Endothelial cell of umbilical vein (primary cell): ENCODE results near the gene DISP2. TPM values are rescaled to one million over a fixed set of nuclear protein-coding genes. Genes with fewer than 3 reads are reported as not detected.

Experiments
- BruUV-seq: library from RNA; stranded (reverse); fragments of 400-500 nt; replicated peaks from 2 replicates; lab custom pipeline; 2021; lab: Mats Ljungman, UMichigan
- CTCF ChIA-PET: fragments of 300-600, 350-600 bp; sonication (Branson Sonifier 250); formaldehyde crosslinking; loops from one replicate; lab custom pipeline; 2021; ENCODE audit warnings: antibody characterized with exemption, inconsistent platforms; lab: Charles Lee
- POLR2A ChIA-PET: fragments of 300-600, 350-600 bp; sonication (Branson Sonifier 250); formaldehyde crosslinking; loops from one replicate; lab custom pipeline; 2021; ENCODE audit warnings: antibody characterized with exemption, inconsistent platforms; lab: Charles Lee
- DNase-seq: peaks from one replicate; pipeline ENCODE4 v3.0.0-alpha.2; 2011; ENCODE audit warnings: low read depth, low spot score
- FAIRE-seq: peaks from 2 replicates; lab custom pipeline; 2011; peaks lifted over from hg19 to GRCh38; lab: Jason Lieb, UNC
- H2AFZ ChIP-seq: 2 replicates; pipeline ENCODE4 v1.6.0; 2012; ENCODE audit warnings: low read depth, low read length, control low read depth, inconsistent platforms
- H3K27ac ChIP-seq: 2 replicates; pipeline ENCODE4 v1.5.1; 2011; ENCODE audit warnings: low read depth, mild to moderate bottlenecking, control low read depth, low read length, moderate library complexity; ENCODE audit not compliant: insufficient read depth
- H3K27me3 ChIP-seq, 2 experiments: 2 replicates each; pipeline versions ENCODE4 v1.6.0 to v1.6.1; 2011; ENCODE audit warnings: low read length in 2 of 2, mixed read lengths in 1 of 2; ENCODE audit not compliant: control insufficient read depth in 2 of 2, insufficient read depth in 2 of 2
- H3K36me3 ChIP-seq, 2 experiments: 2 replicates in 1 of 2; 3 replicates in 1 of 2; pipeline ENCODE4 v1.5.1; 2011; ENCODE audit warnings: low read length in 2 of 2, mild to moderate bottlenecking in 1 of 2, moderate library complexity in 1 of 2; ENCODE audit not compliant: control insufficient read depth in 2 of 2, insufficient read depth in 2 of 2; ENCODE audit errors: extremely low read depth in 1 of 2
- H3K4me1 ChIP-seq: 3 replicates; pipeline ENCODE4 v1.5.1; 2011; ENCODE audit warnings: mild to moderate bottlenecking, low read length; ENCODE audit not compliant: control insufficient read depth, insufficient read depth; ENCODE audit errors: extremely low read depth
- H3K4me2 ChIP-seq: 2 replicates; pipeline ENCODE4 v1.6.1; 2011; ENCODE audit warnings: low read length, control low read depth, mixed read lengths; ENCODE audit not compliant: insufficient read depth
- H3K4me3 ChIP-seq, 3 experiments: fragments of 200-600 bp in 1 of 3; sonication (generic), shearing (Covaris generic) in 1 of 3; replicated peaks in 1 of 3; 2 replicates each; pipeline ENCODE4 v1.5.1; 2011 to 2016; ENCODE audit warnings: control low read depth in 3 of 3, low read length in 3 of 3, mild to moderate bottlenecking in 2 of 3, inconsistent platforms in 1 of 3, low read depth in 1 of 3, moderate library complexity in 1 of 3; ENCODE audit not compliant: insufficient read depth in 1 of 3
- H3K79me2 ChIP-seq: 2 replicates; pipeline ENCODE4 v1.6.0; 2012; ENCODE audit warnings: low read length, inconsistent platforms; ENCODE audit not compliant: control insufficient read depth, insufficient read depth
- H3K9ac ChIP-seq: replicated peaks from 2 replicates; pipeline ENCODE3; 2011; ENCODE audit warnings: low read length, control low read depth; ENCODE audit not compliant: insufficient read depth; ENCODE audit errors: extremely low read depth
- H3K9me1 ChIP-seq: replicated peaks from 3 replicates; pipeline ENCODE4 v1.6.0; 2011; ENCODE audit warnings: mild to moderate bottlenecking, low read length; ENCODE audit not compliant: control insufficient read depth, insufficient read depth; ENCODE audit errors: extremely low read depth
- H3K9me3 ChIP-seq: replicated peaks from 2 replicates; pipeline ENCODE4 v1.5.1; 2012; ENCODE audit warnings: low read length, inconsistent platforms; ENCODE audit not compliant: control insufficient read depth, insufficient read depth
- H4K20me1 ChIP-seq: replicated peaks from 2 replicates; pipeline ENCODE3; 2011; ENCODE audit warnings: mild to moderate bottlenecking, low read length; ENCODE audit not compliant: control insufficient read depth, insufficient read depth; ENCODE audit errors: extremely low read depth
- CTCF ChIP-seq, 2 donors: IDR thresholded peaks; 1 replicate in 1 of 2; 2 replicates in 1 of 2; pipeline ENCODE4 v1.5.1; 2011; ENCODE audit warnings: low read length in 2 of 2, mild to moderate bottlenecking in 2 of 2, moderate library complexity in 2 of 2, control low read depth in 1 of 2, inconsistent platforms in 1 of 2, low read depth in 1 of 2; ENCODE audit not compliant: insufficient read depth in 1 of 2; ENCODE audit errors: extremely low read depth in 1 of 2
- EZH2 ChIP-seq: IDR thresholded peaks from 2 replicates; pipeline ENCODE4 v1.6.1; 2012; ENCODE audit warnings: borderline replicate concordance, low read depth, mild to moderate bottlenecking, moderate library complexity, low read length, inconsistent platforms; ENCODE audit not compliant: severe bottlenecking
- FOS ChIP-seq: IDR thresholded peaks from 2 replicates; pipeline ENCODE4 v1.6.1; 2011; ENCODE audit warnings: mild to moderate bottlenecking, low read length, moderate library complexity, borderline replicate concordance; ENCODE audit not compliant: insufficient read depth
- GATA2 ChIP-seq: IDR thresholded peaks from 2 replicates; pipeline ENCODE4 v1.7.0; 2011; ENCODE audit warnings: low read depth, mild to moderate bottlenecking, moderate library complexity, mixed read lengths, low read length; ENCODE audit not compliant: insufficient read length, insufficient read depth
- JUN ChIP-seq: IDR thresholded peaks from 2 replicates; pipeline ENCODE4 v1.6.1; 2011; ENCODE audit warnings: borderline replicate concordance, low read depth; ENCODE audit not compliant: insufficient read length, insufficient read depth
- MYC ChIP-seq: IDR thresholded peaks from one replicate; pipeline ENCODE4 v1.6.1; 2011; ENCODE audit warnings: mild to moderate bottlenecking, low read depth, low read length
- POLR2A ChIP-seq: IDR thresholded peaks from 2 replicates; pipeline ENCODE4 v1.6.1; 2012; ENCODE audit warnings: low read depth, mild to moderate bottlenecking, control low read depth, low read length
- POLR2AphosphoS5 ChIP-seq: IDR thresholded peaks from 2 replicates; pipeline ENCODE4 v1.6.1; 2012; ENCODE audit warnings: low read depth, mild to moderate bottlenecking, control low read depth, low read length, moderate library complexity; ENCODE audit not compliant: insufficient read depth
- dilution Hi-C: fragments of 300-500 bp; cut with MboI; formaldehyde crosslinking; loops from one replicate; pipeline ENCODE4 v1.15.0; 2019; ENCODE audit warnings: low sequenced_read_pairs; ENCODE audit not compliant: extremely low pct_ligation_motif_present
- intact Hi-C: fragments of 100-400 bp; cut with micrococcal nuclease; formaldehyde crosslinking; loops from one replicate; pipeline ENCODE4 v1.10.0; 2022
- polyA plus RNA-seq, 4 experiments: library from polyadenylated mRNA; depleted of rRNA in 3 of 4; stranded (reverse) in 3 of 4; unstranded in 1 of 4; fragments of >200 nt; gene quantifications; 2 replicates each; pipeline versions ENCODE4 v1.2.1 to v1.2.3, GENCODE V29; 2011 to 2012; ENCODE audit warnings: missing spikeins in 1 of 4
- total RNA-seq: library from RNA; stranded (reverse); gene quantifications from 2 replicates; pipeline ENCODE4 v1.2.3, GENCODE V29; 2021
- TF ChIP-seq, protein P1 (sequence below): IDR thresholded peaks from 2 replicates; pipeline ENCODE4 v1.6.1; 2011; ENCODE audit not compliant: insufficient read depth, insufficient read length

Gene DISP2
- total and polyA plus RNA-seq, 2 donors (not counting 3 experiments of a cell fraction or from before 2014, with no cell fraction given) = 0.10 to 1.2 TPM

DNA sequence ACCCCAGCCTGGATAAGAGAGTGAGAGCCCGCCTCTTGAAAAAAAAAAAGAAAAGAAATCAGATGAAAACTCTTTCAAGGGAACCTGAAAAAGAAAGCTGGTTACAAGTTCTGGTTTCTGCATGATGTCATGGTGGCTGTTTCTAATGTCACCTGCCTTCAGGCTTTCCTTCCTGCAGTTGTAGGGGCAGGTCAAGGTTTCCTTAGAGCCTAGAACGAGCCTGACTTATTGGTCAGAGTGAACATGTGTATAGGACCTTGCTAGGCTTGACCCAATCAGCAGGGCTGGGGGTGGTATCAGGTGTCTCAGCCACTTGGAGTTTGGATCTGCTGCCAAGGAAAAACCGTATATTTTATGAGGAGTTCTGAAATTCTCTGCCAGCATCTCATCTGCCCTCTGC, 51.3 kb downstream of the DISP2 start:
- DNase-seq (no peak), FAIRE-seq (no peak)
- ChIA-PET CTCF (no interaction called here), POLR2A (no interaction called here)
- Histone ChIP-seq H3K9me3 (no peaks in the 10 kb centered on the region), H2AFZ (no peak overlapping the region), H3K27me3 (no peaks in the 10 kb centered on the region), H3K36me3 (peaks cover 16 to 32% of the 10 kb centered on the region in 2 experiments), H3K9ac (no peak overlapping the region), H3K9me1 (no peaks in the 10 kb centered on the region), H3K4me3 (no peak overlapping the region), H3K79me2 (peaks cover 15% of the 10 kb centered on the region), H4K20me1 (no peaks in the 10 kb centered on the region), H3K4me2 (no peak overlapping the region), H3K27ac (no peak overlapping the region), H3K4me1 (peaks cover 11% of the 10 kb centered on the region)
- TF ChIP-seq MYC = no peak
- TF ChIP-seq, protein P1, sequence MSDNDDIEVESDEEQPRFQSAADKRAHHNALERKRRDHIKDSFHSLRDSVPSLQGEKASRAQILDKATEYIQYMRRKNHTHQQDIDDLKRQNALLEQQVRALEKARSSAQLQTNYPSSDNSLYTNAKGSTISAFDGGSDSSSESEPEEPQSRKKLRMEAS = no peak
- TF ChIP-seq GATA2 = no peak
- no peak for TF ChIP-seq FOS
- TF ChIP-seq CTCF (IDR thresholded peaks at IDR 0.05; ENCODE audit: extremely low read depth in 1 of 2, insufficient read depth in 1 of 2, low read depth in 1 of 2, low read length in 2 of 2) = no peak
- no peak for TF ChIP-seq EZH2
- no peak for TF ChIP-seq POLR2A
- TF ChIP-seq JUN = no peak
- no peak for TF ChIP-seq POLR2AphosphoS5
- intact Hi-C loops (loop anchor here (5.0 kb wide), 1 partner anchor 42 kb away; no protein-coding TSS in a partner anchor), dilution Hi-C loops (no loop called here)
- no TSS peak for BruUV-seq
